NCI-H1417 treated with DMSO at 0.1 percent for 48 hours (cell line): ENCODE measurements around the gene MUSK.

Experiments used
- DNase-seq: peaks from one replicate; lab custom pipeline; 2025; lab: John Stamatoyannopoulos, UW

MUSK gene

DNA sequence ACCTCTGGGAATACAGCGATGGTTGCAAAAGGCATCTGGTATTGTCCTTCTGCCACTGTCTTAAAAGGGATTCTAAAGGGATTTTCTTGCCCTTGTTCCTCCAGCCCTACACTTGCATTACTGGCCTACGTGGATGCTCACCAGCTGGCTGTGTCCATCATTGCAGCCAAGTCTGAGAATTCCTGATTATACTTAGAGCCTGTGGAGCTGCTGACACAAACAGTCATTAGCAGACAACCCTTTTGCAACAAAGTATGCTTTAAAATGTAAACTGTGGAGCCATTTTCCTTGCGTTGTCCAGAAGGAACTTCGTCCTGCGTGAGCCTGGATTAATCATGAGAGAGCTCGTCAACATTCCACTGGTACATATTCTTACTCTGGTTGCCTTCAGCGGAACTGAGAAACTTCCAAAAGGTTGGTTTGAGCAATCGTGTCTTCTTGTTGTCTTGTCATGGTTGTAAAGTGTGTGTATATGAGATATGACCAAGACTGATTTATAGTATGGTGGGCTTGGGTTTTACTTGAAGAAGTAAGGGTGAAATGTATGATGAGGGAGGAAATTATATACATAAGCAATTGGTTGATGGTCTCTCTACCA lies at the start of gene MUSK:
TSS of gene MUSK (plus strand) at position 222 of the 598 bp plus-strand sequence. CDS start at position 336, 114 bp downstream.
- no peak for DNase-seq

DNA sequence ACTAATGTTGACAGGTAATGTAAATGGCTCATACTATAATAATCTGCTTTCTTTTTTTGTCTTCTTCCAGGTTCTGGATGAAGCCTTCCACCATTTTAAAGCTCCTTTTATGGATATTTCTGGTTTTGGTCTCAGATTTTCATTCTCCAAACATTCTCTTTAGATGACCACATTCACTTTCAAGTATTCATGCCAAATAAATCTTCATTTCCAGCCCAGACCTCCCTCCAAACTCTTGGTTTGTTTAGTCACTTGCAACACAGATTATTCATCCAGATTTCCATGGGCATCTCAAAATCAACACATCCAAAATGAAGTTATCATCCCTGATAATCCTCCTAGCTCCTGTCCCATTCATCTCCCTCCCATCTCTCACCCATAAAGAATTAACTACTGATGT lies 48.8 kb upstream of the MUSK start:
- DNase-seq: no peak

DNA sequence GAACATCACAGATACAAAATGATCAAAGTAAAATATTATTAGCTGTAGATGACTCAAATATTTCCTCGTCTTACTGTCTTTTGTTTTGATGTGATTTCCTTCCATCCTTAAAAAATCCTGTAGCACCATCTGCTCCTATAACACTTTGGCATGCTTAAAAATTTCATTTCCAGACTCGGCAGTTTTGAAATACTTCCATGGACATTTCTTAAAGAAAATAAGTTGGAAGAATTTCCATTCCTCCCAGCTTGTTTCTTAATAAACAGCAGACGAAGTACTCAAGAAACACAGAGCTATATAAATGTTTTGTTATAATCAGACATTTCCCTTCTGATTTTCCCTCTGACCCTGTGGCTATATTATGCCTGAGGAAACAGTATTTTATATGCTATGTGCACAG lies 47.9 kb upstream of the MUSK start:
- DNase-seq: no peak

DNA sequence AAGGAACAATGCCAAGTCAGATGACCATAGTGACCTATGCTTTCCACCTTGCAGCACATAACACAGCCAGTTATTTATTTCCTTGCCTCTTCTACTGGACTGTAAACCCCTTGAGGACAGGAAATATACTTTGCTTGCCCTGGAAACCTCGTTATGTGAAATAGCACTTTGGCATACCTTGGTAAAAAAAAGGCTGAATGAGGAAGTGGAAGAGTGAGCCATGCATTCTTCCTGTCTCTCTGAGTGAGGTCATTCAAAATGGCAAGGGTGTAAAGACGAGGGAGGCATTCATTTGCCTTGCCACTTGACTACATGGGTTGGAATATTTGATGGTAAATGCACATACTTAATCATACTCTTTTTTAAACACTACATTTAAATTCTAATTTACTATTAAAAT lies 46.2 kb upstream of the MUSK start:
- DNase-seq: no peak

DNA sequence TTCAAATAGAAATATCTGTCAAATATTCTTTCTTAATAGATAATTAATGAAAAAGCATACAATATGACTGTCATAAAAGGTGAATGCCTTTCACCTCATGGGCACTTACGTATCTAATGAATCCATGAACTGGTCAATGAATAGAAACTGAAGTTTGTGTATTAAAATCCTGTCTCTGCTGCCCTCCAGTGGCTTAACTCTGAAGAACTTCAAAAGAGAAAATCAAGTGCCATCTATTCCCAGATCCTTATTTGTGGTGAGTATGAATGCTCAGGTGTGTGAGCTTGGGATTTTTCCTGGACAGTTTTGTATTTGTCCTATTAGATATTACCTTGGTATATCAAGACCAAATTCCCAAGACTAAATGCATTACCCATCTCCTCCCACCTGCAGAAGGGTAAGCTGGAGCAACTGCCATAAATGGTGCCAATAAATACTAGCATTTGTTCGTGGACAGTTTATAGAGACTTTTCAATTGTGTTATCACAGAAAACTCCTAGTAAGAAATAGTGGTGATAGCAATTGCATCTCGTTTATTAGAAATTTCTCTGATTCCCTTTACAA lies 45.0 kb upstream of the MUSK start:
- peak; percentile 45 for DNase-seq

DNA sequence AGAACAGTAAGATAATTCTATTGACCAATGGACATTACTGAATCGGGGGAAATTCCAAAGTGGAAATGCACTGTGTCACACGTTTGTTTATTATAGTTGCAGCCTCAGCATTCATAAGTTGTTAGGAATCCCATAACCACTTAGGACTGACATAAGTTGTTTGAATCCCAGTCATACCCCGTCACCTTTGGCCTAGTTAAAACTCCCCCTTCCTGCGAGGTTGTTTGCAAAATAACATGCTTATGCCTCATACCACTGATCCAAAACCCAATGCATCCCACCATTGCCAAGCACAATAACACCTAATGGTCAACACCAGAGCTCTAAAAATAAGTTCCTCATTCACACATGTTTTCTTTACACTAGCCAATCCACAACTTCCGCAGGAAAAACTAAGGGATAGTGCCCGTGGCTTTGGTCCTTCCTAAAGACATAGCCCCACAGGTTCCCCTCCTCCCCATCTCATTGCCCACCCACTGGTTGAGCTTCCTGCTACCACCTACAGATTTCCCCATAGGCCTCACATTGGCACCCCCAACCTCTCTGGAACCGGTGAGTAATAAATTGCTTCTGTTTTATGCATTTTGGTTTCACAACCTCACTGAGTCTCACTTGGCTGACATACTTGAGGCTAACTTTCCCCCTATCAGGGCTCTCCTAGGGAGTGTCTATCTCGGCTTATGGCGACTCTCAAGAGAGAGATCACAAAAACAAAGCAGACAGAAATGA lies 42.3 kb upstream of the MUSK start:
- DNase-seq: no peak

DNA sequence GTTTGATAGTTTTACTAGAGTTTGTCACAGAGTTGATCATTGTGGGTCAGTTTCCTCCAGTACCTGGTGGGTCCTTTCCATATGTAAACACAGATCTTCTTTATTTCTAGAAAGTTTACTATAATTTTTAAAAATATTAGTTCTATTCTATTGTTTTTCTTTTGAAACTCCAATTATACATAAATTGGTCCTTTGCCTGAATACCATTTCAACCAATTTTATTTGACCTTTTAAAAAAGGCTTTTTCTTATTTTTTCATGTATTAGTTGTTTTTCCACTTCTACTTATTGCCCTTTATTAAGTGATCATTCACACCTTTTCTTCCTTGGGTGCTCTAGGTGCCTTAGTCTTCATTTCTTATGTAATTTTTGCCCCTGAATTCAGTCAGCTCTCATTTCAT lies 33.0 kb upstream of the MUSK start:
- DNase-seq: no peak

DNA sequence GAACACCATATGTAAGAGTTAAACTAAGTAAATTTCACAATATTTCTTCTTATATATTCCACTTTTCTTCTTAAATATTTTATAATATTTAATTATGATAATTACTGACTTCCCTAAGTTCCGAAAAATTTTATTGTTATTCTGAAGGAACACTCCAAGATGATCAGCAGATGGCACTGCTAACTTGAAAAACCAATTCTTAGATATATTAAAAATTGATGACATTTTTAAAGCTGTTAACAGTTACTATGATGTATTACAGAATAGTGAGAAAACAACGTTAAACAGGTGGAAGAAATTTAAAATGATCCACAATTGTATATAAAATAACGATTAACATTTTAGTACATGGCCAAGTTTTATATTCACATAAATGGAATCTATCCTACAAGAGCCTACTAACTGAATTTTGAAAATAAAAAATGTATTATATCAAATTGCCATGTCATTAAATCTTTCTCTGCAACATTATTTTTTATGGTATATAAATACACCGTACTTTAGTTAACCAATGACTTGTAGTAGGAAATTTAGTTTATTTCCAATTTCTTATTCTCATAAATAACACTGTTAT lies 30.1 kb upstream of the MUSK start:
- no peak for DNase-seq

DNA sequence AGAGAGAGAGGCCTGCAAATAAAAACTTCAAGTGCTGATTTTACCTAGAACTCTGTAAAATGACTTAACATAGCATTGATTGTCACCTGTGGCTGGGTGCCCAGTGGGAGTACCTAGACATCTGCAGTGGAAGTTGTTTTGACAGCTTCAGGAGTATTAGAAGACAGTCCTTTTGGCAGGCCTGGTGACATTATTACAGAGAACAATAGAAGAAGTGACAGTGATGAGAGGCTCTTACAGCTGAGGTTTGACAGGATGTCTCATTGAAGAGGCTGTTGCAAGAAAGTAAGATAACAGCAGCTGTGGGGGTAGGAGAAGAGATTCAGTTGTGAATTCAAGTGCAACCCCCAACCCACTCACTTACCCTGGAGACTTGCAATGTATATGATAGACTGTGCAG lies 27.9 kb upstream of the MUSK start:
- no peak for DNase-seq

DNA sequence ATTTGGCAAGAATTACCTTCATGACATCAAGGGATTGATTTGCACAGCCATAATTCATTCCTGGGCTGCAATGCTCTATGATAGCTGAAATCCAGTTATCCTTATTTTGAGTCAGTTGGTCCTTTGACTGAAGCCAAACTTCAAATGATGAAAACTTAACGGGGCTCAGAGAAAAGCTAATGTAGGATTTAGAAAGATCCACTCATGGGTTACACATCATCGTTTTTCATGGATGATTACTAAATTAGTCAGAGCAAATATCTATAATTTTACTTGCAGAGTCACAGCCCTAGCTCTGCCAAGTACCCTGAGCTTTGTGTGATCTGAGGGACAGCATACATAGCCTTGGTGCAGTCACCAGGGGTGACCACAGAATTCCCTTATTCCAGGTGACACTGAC lies 27.3 kb upstream of the MUSK start:
- no peak for DNase-seq

DNA sequence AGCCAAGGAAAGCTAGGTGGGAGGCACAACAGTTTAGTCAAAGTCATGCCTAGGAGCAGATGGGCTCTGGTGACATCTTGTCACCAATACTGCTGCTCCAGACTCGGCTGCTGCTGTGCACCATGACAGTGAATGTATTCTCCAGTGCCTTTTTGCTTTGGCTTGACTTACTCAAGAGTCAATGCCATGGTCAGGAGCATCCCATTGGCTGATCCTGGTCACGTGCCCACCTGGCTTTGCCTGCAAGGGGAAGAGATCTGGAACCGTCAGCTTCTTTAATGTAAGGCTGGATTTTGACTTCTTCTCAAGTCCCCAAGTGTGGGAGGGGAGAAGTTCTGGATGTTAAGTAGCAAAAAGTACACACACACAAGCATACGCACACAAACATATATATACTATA lies 19.9 kb upstream of the MUSK start:
- no peak for DNase-seq

DNA sequence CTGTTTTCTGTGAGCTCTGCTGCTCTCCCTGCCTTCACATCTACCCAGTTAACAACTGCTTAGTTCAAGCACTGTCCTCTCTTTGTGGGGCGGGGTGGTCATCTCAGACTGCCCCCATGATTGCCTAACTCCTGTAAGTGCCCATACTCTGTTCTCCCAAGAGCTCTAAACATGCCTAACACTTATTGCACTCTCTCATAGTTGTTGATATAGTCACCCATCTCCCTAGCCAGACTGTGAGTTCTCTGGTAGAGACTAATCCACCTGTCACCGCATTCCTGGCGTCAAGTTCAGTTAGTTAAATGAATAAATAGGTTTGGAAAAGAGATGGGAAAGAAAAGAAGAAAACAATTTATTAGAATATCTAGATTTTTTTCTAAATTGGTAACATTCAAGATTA lies 18.3 kb upstream of the MUSK start:
- no peak for DNase-seq

DNA sequence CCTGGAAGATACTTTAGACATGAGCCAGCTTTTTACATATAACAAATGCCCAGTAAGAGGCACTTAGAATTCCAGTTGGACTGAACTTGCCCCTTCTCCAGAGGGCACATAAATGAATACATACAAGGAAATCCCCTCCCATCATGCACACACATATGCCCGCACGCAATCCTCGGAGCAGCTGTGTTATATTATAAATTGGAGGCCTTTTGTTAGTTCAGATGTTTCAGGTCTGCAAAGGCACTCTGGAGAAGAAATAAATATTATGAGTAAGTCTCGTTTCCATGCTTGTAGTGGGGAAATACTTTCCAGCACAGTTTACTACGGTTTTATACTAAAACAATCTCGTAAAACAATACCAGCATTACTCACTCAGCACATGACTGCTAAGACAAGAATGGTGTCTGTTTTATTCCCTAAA lies 17.6 kb upstream of the MUSK start:
- no peak for DNase-seq

DNA sequence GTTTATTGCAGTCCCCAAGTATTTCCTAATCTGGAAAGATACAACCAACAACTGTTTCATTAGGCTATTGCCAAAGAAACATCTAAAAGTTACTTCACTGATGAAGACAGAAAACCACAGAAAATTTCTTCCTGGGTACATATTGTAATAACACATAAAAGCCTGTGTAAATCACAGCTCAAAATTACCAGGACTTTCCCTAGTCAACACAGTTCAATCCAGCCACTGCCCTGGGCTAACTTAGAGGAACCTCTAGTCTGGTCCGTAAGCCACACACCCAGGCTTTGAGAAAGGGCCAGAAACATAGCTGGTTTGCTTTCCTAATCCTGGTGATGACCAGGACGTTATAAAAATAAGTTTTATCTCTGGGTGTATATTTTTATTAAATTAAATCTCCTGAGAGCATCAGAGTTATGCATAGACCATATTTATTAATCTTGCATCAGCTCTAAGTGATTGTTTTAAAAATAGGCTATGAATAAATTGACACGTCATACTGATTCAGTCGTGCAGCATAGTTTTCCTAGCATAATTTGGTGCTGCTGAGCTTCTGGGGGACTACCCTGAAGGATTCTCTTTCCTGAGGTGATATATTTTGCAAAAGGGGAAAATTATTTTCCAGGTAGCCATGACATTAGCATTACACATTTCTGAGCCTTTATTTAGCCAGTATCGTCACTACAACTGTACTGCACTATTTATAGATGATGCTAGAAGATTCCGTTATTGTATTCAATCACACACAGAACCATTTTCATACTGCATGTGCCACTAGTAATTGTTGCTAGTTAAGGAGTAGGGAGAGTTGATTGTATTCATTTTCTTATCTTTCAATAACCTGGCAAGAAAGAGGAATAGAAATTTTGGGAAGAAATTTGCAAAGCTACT lies 12.6 kb upstream of the MUSK start:
- no peak for DNase-seq

DNA sequence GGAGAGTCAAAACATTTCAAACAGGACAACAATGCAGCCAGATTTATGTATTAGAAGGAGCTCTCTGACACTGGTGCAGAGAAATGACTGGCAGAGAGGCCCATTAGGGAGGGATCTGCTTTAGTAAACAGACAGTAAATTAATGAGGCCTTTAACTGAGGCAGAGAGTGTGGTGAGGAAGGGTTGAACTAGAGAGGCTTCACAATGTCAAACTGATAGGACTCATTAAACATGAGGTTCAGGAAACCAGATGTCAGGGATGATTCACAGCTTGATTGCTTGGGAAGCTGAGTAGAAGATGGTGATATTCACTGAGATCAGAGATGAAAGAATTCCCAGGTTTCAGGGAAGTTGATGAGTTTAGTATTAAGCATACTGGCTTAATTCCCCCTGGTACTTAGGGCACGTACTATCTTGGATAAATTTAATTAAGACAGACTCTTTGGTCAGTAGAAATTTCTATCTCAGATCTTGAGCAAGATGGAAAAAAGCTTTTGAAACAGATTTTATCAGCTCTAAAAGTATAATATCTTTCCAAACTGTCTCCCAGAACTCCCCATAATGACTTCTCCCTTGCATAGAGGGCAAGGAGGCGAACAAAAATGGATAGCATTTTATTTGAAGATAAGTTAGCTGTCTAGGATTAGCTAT lies 8.6 kb upstream of the MUSK start:
- DNase-seq: no peak

DNA sequence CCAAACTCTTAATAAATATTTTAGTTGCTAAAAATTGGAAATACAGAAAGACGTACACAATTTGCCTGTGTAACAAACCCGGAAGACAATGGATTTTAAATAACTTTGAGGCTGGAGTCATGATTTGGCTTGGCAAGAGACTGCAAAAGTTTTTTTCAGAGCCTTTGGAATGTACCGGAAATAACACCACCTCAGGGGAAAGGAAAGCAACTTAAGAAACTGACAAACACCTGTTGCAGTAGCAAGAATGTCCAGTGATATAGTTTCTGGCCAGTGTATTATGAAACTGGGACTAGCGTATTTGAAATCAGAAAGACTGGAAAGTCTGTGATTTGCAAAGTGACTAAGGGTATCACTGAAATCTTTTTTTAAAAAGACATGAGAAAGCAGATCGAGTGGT lies 842 bp downstream of the MUSK start:
- no peak for DNase-seq

DNA sequence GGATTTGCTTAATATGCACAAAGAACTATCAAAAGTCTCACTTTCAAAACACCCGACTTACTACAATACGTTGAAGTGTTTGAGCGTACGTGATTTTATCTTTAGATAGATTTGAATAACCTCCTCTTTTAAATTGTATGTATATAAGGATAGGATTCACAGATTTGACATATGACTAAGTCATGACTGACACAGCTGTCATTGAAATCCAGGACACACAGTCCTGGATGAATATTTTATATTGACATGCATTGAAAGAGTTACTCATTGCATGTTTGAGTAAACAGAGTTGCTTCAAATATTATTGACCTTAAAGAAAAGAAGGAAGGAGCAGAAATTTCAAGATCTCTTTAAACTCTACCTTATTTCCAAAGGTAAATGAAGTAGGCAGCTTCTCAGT lies 3.3 kb downstream of the MUSK start:
- no peak for DNase-seq

DNA sequence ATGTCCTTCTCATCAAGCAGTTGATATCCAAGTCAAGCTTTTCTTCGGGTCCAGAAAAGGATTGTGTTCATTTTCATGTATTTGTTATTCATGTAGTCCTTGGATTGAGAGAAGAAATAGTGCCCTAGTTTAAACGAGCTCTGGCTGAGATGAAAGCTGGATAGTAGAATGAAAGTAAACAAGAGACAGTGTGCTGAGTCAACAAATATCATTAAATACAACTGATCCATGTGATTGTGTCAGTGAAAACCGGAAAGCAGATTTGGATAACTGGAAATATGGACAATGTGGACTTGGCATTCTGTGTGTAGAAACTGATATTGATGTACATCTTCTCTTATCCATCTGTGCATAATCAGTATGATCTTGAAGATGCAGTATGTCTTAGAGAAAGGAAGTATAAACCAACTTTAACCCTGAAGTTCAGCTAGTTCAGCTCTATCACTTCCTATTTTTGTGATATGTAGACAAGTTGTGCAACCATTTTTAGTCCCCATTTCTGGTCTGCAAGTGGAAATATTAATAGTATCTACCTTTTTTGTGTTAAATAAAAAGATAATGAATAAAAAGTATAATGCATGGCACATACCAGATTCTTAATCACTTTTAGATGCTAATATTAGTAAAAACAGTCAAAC lies 4.4 kb downstream of the MUSK start:
- no peak for DNase-seq

DNA sequence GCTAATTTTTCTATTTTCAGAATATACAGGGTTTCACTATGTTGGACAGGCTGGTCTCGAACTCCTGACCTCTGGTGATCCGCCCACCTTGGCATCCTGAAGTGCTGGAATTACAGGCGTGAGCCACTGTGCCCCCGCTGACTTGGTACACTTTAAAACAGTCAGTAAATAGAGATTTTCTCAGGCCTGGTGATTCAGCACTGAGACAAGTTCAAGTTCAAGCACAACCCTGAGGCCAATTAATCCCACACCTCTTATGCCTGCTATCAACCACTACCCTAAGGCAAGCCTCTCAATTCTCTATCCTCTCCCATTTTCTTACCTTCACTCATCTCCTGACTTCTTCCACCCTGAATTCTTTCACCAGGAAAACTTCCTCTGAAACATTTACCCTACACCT lies 18.9 kb downstream of the MUSK start:
- no peak for DNase-seq

DNA sequence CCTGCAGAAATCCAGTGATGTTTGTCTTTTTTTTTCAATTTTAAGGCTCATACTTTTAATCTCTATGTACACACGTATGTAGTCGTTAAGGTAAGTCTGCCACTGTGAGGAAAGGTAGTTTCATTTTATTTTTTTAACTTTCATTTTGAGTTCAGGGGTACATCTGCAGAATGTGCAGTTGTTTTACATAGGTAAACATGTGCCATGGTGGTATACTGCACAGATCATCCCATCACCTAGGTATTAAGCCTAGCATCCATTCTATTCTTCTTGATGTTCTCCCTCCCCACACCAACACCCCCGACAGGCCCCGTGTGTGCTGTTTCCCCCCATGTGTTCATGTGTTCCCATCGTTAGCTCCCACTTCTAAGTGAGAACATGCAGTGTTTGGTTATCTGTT lies 19.7 kb downstream of the MUSK start:
- no peak for DNase-seq

DNA sequence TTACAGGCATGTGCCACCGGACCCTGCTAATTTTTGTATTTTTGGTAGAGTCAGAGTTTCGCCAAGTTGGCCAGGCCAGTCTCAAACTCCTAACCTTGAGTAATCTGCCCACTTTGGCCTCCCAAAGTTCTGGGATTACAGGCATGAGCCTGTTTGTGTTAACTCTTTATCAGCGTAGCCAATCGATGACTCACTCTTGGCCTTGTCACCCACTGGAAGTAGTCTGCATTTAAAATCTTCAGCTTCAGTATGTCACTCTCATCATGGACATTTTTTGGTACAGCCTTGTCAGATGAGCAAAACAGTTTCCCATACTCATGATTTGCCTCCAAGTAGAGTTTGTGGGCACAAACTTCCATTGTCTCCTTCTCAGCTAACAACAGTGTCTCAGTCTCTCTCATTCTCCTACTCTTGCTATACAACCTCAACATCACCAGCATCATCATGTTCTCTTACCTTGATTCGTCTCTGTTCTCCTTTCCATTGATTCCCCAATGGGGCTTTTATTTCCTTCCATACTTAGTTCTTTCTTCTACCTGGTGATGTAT lies 22.5 kb downstream of the MUSK start:
- DNase-seq: no peak
